Ecto neural progenitor cell (in vitro differentiated cells): Measurements from ENCODE around the gene ZNF778.

Source experiments
- DNase-seq: peaks from one replicate; pipeline ENCODE4 v3.0.0-alpha.2; 2018; ENCODE audit warnings: low spot score

Gene ZNF778

DNA sequence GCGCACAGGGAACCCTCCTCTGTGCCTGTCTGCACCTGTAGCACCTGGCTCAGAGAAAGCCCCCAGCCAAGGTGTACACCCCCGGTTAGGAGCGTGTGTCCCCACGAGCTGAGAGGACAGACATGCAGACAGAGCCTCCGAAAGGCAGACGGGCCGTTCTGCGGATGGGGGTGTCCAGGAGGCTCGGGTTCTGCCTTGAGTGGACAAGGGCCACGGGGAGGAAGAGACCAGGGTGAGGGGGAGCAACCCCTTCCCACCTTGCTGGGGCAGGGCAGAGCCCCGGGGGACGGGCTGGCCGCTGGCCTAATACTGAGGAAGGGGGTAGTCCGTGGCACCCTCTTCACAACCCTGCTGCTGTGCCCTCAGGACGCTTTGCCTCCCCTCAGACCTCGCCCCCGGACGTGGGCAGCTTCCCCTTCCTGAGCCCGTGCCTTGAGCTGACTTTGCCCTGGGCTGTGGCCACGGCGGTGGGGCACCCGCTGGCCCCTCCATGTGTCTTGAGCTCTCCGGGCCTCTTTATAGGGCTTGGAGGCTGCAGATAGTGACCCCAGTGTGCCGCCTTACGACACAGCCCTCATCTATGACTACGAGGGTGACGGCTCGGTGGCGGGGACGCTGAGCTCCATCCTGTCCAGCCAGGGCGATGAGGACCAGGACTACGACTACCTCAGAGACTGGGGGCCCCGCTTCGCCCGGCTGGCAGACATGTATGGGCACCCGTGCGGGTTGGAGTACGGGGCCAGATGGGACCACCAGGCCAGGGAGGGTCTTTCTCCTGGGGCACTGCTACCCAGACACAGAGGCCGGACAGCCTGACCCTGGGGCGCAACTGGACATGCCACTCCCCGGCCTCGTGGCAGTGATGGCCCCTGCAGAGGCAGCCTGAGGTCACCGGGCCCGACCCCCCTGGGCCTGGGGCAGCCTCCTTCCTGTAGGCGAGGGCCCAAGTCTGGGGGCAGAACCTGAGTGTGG, 22.9 kb upstream of the ZNF778 start:
- DNase-seq: peak; percentile 53

DNA sequence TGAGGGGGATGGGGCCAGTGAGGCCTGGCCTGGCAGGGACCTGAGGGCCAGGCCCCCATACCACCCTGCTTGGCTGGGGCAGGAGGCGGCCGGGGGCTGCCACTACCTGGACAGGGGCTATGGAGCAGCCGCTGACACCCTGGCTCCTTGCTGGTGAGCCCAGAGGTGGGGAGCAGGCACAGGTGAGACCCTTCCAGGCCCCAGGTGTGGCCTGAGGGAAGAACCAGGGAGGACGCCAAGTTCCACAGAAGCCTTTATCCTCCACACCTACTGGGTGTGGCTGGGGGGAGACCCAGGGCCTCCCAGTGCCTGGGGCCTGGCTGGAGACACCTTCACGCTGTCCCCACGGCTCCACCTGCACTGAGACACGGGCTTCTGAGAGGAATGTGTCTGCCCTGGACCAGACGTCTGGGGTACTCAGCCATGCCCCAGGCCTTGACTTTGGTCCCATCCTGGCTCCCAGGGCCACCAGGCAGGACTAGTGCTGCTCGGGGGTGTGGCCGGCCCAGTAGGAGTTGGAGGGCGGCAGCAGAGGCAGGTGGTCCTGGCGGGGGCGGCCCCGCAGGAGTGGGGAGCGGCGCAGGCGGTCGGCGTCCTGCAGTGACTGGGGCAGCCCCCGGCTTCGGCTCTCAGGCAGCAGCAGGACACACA, 21.9 kb upstream of the ZNF778 start:
- DNase-seq: peak; percentile 42

DNA sequence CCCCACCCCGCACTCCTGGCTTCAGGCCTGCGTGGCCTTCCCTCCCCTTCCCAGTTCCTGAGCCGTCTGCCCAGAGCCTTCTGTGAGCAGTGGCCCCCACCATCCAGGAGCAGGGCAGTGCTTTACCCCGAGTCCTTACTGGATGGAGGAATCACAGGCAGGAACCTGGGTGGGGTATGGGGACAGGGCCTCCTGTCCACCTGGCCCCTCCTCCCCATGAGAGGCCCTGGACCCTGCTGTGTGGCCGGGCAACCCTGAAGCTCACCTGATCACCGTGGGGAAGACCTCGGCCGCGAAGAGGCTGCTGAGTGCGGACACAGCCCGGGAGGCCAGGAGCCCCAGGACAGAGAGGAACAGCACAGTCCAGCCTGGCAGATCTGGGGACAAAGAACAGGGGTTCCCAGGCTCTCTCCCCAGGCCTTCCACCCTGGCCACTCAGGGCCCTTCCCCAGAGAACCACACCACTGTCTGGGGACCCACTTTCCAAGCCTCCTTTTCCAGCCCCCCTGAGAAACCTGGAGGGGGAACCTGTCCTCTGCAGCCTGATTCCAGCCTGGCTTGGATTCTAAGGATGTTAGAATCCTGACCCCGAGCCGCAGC, 20.4 kb upstream of the ZNF778 start:
- DNase-seq: no peak

DNA sequence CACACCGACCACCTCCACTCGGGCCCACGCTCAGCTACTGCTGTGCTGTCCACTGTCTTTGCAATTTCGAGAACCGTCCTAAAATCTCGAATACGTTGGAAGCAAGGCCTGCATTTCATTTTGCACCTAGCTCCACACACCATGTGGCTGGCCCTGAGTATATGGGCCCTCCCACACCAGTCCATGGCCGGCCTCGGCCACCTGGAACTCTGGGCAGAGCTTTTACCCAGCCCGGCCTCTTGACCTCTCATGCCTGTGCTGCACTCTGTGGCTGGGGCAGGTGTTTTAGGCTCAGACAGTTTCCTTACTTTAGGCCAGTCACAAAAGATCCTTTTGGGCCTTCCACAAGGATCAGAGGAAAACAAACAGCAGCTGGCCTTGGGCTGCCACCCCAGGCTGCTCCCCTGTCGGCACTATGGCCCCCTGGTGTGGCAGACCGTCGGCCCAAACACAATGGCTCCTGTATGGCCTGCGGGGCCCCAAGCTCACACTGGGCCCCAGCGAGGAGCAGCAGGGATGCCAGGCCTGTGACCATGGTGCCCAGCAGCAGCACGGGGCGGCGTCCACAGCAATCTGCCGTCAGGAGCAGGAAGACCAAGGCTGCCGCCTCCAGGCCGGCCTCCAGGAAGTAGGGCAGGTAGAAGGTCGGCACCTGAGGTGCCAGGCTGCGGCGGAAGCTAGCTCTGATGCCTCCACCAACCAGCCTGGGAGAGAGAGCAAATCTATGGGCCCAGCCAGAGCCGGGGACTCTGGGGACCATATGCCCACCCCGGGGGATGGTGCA, 19.7 kb upstream of the ZNF778 start:
- DNase-seq: no peak

DNA sequence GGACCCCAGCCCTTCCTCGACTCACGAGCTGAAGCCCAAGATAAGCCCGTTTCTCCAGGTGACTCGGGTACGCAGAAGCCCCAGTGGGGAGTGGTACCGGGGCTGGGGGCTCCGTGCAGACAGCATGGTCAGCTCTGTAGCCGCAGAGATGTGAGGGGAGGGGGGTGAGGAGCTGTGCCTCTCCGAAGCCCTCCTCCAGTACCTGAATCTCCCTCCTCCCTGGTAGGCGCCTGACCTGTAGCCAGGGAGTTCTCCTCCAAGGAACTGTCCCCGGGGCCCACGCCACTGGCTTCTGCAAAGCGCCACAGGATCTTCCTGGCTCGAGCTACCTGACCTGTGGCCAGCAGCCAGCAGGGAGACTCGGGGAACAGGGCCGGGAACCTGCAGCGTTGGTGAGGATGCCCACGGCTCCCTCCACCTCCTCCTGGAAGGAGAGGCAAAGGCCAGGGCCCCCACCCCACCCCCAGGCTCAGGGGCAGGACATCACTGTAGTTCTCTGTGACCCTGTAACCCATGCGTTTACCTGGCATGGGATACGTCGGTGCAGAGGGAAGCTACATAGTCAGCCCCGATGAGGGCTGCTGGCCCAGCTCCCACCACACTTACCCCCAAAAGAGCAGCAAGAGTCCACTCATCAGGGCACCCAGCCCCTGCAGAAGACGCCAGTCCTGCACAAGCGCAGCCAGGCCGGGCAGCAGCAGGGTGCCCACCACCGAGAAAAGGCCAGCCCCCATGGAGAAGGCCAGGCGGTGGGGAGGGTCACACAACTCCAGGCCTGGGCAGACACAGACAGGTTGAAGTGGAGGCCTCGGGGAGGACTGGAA, 18.9 kb upstream of the ZNF778 start:
- DNase-seq: no peak

DNA sequence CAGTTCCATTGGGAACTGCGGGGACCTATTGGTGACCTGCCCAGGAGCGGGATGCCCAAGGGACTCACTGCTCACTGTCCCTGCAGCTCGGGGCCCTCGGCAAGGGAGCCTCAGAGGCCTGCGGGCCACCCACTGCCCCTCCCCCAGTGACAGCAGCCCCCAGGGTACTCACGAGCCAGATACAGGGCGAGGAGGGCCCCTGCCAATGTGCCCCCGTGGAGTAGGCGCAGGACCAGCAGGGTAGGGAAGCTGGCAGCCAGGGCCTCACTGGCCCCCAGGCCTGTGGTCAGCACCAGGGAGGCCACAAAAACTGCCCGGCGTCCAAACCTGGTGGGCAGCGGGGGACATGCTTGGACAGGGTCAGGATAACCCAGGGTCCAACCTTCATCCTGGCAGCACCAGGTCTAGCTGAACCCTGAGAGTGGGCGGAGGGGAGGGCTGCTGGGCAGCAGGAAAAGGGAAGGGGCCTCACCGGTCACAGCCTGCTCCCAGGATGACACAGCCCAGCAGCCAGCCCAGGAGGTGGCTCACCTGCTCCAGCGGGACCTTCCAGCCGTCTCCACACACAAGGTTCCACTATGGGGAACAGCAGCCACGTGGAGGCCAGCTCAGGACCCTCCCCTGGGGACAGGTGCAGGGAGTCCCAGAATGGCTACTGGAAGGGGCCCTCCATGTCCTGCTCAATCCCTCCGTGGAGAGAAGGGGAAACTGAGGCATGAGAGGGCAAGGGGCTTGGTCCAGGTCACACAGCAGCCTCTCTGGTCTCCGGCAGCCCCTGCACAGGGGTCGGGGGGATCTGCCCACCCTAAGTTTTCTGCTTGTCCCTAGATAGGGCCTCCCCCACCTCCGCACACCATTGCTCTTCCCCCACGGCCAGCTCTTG, 18.0 kb upstream of the ZNF778 start:
- no peak for DNase-seq

DNA sequence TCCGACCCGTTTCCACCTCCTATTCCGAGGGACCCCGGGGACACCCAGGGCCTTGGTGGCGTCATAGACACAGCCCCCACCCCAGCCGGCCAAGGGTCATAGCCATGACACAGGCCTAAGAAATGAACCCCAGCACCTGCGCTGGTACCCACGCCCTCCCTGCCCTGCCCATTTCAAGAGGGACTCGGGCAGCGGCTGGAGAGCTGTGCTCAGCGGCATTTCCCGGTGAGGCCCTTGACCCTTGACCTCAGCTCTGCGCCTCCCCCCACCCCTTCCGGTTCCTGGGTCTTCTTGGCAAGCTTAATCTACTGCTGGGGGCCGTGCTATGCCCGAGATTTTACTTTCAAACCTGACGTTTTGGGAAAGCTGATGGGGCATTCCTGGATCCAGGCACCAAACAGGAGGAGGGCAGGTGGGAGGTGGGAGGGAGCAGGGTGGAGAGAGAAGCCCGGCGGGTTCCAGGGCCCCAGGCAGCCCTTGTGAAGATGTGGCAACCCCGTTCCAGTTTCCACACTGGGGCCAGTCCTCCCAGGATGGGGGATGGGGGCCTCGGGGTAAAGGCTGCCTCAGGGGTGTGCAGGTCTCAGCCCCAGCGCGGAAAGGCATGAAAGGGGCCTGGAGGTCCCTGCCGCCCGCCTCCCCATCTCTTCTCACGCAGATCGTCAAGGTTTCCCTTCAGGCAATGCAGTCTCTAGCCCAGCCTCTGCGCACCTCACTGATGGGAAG, 17.2 kb upstream of the ZNF778 start, which contains the start of gene SLC22A31:
Gene SLC22A31, minus strand, starts transcription at position 414 of the 726 bp plus-strand sequence. Its CDS starts 36 bp downstream, at position 378.
- DNase-seq: peak; percentile 59

DNA sequence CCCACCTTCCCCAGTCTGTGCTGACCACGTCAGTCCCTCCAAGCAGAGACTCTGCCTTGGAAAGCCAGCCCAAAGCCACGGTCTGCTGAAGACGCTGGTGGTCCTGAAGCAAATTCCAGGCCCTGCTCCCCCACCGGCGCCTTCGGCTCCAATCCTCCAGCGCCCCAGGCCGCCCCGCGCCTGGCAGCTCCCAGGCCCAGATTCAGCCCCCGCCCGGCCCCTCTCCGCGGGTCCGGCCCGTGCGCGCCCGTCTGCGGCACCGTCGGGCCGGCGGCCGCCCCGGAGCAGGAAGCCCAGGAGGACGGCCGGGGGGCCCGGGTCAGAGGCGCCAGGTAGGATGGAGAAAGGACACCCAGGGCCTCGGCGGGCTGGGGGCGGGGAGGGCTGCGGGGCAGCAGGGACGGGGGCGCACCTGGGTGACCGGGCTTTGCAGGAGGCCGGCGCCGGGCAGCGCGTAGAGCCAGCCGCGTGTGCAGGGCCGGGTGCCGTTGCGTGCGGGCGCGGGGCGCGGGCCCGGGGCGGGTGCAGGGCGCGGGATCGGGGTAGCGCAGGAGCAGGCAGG, 16.6 kb upstream of the ZNF778 start:
- peak; percentile 58 for DNase-seq

DNA sequence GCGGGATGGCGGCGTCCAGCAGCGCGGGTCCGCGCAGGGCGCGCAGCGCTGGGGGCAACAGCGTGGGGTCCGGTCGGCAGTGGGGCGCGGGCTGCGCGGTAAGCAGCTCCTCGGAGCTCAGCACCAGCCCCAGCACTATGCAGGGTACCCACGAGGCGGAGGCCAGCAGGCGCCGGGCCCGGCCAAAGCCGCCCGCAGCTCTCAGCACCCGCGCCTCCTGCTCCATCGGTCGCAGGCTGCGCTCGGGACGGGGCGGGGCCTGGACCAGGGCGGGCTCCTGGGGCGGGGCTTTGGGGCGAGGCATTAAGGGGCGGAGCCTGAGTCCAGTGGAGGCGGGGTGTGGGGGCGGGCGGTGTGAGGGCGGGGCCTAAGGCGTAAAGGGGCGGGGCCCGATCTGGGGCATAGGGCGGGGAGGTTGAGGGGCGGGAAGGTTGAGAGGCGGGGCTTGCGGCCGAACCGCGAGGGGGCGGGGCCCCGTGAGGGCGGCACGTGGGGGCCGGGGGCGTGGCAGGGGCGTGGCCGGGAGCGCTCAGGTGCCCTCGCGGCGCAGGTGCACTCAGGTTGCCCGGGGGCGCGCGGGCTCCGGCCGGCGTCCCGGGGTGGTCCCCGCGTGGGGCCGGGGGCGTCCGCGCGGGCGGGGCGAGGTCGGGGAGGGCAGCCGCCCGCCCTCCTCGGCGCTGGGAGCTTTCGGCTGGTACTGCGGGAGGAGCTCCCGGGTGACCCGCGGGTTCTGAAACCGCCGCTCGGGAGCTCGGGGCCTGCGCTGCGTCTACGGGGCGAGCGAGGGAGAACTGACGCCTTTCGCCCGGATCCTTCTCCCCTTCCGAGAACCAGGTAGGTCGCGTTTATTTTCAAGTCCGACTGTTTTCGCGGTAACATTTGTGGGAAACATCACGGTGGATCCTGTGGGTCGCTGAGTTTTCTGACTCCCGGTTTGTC, 15.8 kb upstream of the ZNF778 start:
- DNase-seq: peak; percentile 96

DNA sequence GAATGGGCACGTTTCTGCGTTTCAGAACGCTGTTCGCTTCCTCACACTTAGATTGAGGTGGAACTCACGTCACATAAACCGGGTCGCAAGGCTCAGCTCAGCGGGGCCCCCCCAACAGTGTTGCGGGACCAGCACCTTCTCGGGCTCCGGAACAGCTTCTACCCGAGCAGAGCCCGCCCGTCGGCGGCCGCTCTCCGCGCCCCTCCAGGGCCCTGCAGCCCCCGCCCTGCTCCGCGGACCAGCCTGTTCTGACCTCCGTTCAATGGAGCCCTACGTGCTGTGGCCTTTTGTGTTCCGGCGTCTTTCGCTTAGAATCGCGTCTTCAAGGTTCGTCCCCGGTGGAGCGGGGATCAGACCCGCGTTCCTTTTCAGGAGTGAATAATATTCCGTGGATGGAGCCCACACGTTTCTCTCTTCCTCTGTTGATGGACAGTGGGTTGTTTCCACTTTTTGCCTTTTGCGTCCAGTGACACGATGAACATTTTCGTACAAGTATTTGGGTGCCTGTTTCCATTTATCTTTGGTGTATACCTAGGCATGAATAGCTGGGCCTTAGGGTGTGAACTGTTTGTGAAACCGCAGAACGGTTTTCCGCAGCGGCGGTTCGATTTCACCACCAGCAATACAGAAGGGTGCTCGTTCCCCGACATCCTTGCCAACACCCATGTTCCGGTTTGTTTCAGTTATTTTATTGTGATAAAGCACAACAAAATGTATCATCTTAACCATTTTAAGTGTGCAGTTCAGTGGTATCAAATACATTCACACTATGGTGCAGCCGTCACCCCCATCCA, 14.9 kb upstream of the ZNF778 start:
- no peak for DNase-seq

DNA sequence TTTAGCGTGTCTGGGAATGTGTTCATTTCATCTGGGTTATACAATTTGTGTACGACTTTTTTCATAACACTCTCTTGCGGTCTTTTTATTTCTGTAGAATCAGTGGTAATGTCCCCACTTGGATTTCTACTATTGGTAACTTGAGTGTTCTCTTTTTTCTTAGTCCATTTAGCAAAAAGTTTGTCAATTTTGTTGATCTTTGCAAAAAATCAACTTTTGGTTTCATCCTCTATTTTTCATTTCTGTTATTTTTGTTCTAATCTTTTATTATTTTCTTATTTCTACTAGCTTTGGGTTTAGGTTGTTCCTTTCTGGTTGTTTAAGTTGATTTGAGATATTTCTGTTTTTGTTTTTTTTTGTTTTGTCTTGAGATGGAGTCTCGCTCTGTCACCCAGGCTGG, 9.5 kb upstream of the ZNF778 start:
- DNase-seq: no peak

DNA sequence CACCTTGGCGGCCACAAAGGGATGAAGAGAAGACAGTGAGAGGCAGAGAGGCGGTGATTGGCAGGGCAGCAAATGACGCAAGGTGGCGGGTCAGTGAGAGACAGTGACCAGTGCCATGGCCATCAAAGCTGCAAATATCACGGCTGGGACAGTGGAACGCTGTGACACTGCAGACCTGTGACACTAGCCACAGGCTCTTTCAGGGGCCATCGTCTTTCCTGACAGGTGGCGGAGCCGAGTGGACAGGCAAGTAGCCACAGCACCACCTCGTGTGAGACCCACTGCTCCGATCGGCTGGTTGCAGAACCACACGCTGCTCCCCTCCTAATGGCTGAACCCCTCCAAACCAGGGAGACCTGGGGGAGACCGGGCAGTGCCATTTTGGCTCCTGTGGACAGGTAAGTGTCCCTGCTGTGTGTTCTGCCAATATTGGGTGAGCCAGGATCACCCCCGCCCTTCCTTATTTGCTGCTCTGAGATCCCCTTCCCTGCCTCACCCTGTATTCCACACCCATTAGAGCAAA, 7.9 kb upstream of the ZNF778 start:
- no peak for DNase-seq

DNA sequence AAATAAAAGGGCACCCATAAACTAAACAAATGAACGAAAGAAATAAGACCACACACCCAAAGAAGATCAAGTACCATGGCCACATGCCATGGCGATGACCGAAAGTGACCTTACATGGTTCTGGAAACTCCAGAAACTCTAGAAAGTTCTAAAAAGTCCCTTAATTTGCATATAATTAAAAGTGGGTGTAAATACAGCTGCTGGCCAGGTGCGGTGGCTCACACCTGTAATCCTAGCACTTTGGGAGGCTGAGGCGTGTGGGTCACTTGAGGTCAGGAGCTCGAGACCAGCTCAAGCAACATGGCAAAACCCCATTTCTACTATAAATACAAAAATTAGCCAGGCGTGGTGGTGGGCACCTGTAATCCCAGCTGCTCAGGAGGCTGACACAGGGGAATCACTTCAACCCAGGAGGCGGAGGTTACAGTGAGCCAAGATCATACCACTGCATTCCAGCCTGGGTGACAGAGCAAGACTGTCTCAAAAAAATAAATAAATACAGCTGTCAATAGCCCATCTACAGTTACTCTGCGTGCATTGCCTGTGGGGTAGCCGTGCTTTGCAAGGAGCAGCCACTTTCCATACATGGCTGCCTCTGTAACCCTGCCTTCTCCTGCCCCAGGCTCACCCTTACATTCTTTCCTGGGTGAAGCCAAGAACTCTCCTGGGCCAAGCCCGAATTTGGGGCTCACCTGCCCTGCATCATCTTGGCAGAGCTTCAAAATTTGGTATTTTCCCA, 7.2 kb upstream of the ZNF778 start:
- no peak for DNase-seq

DNA sequence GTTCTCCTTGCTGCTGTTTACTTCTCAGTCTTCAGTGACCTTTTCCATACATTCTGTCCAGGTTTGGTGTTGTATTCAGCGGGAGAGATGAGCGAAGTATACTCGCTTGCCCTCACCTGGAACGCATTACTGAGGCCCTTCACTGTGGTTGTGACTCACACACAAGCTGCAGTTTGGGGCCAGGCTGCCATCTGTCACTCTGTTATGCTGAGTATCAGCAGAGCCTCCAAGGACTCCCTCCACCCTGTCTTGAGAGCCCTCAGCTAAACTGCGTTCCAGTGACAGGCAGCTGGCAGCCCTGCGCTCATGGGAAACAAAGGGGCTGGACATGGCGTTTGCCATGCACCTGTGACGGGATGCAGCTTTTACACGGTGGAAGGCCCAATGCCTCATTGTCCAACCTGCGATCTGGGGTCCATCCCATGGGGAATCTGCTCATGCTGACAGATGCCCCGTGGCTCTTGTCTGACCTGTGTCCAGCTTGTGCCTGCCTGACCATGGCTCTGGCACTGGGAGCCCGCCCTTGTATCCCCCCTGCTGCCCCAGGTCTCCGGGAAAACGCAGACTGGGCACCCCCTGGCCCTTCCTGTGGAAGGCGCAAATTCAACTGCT, 6.5 kb upstream of the ZNF778 start:
- no peak for DNase-seq

DNA sequence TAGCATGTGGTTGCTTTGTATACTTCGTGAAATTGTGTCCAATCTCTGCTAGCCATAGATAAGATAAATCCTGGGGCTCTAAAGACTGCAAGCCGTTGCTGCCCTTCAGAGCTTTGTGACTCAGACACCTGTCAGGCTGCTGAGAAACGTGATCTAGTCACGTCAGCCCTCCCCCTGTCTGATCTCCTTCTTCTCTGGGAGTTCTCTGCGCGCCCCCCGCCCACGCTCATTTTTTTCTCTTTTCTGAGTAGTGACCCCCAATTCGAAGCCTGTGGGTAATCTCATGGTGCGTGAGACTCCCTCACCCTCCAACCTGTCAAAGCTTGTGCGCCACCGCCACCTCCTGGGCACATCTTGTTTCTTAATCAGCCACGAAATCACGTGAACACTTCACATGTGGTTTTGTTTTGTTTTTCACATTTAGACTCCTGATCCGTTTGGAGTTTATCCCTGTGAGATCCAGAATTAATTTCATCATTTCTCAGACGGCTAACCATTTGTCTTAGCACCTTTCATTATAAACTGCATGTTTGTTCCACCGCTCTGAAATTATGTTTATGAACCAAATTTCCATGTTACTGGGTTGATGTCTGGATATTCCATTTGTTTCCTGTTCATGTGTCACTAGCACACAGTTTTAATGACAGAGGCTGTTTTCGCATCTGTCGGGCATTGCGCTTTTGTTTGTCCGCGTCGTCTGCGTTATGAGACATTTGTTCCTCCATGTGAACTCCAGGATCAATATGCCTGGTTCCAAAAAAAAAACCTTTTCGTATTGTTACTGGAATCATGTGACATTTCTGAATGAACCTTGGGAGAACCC, 977 bp upstream of the ZNF778 start:
- DNase-seq: peak; percentile 80
